CD4-positive, alpha-beta T cell treated with Interleukin-15 for 4 hours (primary cell): ENCODE measurements around the gene KCNJ11.
A peak's percentile ranks its signal among the peaks of the same experiment; 100 is the strongest.

Experiments used
- DNase-seq: peaks from one replicate; pipeline ENCODE4 v3.0.0-alpha.2; 2020; ENCODE audit warnings: low spot score

KCNJ11 gene

GRCh38 chr11:17353821-17354600, 34.4 kb downstream of the KCNJ11 start:
- no peak for DNase-seq

DNA sequence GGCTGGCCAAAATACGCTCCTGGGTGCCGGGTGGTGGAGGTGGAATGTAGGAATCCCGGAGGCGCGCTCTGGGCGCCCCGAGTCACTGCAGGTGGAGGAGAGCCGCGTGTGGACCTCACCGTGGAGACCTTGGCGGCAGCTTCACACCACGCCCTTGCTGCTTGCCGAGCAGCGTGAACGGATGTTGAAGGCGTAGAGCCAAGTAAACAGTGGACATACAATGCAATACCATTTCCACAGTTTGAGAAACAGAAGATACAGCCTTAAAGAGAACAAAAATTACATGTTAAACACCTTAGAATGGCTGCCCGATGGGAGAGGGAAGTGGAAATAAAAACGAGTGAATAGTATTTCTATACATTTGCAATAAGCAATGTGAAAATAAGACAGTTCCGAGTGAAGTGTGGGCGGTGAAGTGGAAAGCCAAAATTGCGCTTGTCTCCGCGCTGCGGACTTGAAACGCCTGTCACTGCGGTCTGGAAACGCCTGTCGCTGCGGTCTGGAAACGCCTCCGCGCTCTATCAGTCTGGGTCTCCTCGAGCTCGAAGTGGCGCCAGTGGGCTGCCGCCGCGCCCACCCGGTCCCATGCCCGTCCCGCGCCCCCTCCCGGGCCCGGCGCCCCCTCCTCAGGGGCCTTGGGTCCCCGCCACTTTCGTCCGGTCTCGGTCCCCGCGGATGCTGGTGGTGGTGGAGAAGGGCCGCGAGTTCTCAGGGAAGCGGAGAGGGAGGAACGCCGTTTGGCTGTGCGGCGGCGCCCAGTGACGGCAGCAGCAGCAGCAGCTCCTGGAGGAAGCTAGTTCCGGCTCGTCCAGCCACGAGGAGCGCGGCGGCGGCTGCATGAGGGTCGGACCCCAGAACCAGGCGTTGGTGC, 35.3 kb downstream of the KCNJ11 start:
- peak; percentile 21 for DNase-seq

DNA sequence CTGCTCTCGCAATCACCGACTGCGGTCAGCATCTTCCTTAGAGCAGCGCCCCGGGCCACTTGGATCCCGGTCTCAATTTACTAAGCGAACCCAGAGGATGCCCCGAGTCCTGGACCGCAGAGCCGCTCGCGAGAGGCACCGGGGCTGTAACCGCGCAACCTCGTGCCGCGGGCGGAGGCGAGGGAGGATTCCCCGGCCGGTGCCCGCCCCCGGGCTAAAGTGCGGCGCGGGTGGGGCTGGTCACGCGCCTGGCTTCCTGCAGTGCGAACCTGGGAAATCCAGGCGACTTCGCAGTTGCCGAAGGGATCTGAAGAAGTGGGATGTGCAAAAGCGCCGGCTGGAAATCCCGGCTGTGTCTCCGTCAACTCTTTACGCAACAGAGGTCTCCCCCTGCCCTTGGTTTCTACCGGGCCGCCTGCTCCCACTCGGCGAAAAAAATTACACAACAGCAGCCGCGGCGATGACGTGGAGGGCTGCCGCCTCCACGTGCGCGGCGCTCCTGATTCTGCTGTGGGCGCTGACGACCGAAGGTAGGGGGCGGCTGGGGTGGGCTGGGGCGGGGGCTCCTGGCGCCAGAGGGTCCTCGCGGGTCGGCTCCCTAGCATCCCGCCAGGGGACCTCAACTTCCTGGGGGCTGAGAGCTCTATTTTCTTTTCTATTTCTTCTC, 36.8 kb downstream of the KCNJ11 start, which contains the start of gene NCR3LG1:
NCR3LG1 (plus strand) TSS at position 291 of the 667 bp plus-strand sequence; CDS start at position 461, 170 bp downstream.
- peak; percentile 42 for DNase-seq

DNA sequence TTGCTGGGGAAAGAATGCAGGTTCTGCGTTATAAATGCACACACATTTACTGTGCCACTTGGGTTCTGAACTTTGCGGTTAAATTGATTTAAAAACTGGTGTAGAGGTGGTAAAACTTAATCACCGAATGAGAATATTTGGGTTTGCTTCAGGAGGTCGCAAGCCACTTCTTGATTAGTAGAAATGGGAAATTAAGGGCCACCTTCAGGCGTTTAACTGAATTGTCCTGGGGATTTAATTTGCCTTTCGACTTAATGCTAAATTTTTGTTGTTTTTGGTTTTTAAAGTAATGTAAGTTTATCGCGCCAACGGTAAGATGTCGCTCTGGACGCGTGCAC, 37.3 kb downstream of the KCNJ11 start:
- DNase-seq: no peak

DNA sequence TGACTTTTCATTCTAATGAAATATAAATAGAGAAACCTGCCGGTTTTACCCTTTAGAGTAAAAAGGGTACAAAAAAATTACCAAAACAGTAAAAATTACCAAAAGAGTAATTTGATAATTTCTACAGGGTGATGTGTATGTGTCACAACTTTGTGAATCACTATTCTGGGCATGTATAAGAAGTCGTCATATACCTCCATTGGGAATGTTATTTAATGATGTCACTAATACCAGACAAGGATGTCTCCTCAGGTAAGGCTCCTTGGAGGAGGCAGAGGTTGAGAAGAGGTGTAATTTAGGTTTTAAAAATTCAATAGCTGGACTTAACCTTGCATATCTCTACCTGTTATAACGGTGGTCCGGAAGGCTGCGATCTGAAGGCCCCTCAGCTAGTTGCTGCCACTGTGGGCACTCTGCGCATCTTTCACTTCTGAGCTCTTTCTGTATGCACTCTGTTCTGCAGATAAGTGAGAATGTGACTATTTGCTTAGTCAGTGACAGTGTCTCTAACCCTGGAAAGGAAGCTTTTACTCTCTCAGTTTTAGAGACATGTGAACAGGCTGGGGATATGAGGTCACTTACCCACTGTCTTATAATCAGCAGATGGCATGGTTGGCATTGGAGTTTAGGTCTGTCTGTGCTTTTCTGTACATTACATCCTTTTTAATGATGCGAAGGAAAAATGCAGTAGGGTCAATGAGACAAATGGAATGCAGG, 37.8 kb downstream of the KCNJ11 start:
- DNase-seq: no peak

GRCh38 chr11:17347676-17348075, 40.8 kb downstream of the KCNJ11 start:
- no peak for DNase-seq

DNA sequence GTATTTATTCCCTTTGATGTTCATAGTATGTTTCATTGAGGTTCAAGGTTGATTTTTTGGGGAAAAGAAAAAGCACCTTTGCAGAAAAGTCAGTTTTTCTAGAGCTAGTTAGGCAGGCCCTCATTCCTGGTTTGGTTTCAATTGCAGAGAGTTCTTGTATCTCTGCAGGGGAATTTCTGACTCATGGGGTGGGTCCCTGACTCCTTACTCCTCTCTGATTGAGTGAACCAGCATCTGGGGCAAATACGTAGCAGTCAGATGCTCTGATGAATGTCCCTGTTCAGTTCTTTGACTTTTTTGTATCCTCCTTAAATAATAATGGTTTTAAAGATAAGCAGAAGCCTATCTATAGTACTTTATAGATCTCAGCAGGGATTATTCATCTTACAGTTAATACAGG, 44.6 kb downstream of the KCNJ11 start:
- DNase-seq: no peak

DNA sequence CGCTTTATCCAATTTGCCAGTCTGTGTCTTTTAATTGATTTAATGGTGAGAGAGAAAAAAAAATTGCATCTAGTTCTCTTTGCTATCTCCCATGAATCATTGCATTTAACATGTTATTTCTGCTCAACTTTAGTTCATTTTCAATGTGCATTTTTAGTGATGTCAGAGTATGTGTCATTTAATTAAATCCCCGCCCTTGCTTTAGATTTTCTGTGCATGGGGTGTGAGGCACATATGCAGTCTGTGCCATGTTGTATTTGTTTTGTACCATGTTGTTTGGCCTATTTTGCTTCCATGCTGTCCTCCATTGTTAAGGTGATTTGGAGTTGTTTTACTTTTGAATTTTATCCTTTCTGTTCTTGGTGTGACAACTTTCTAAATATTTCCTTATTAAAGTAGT, 45.2 kb downstream of the KCNJ11 start:
- no peak for DNase-seq
